Activated T-cell treated with anti-CD3 and anti-CD28 coated beads, Interleukin-2, amount 50 U/mL, for 4 hours (primary cell): ENCODE data around the gene PTPRB. TPM values are rescaled to one million over a fixed set of nuclear protein-coding genes. Genes with fewer than 3 reads are reported as not detected.

ENCODE experiments used
- ATAC-seq, 2 donors: fragments of 200-7000 bp; cut with Tn5 transposase; one replicate each; pipeline ENCODE4 v1.10.0; 2021
- DNase-seq: peaks from one replicate; pipeline ENCODE4 v3.0.0-alpha.2; 2020
- H3K27me3 Mint-ChIP-seq: one replicate; pipeline ENCODE4 v1.8.0; 2021; ENCODE audit warnings: low read depth, mixed read lengths
- H3K36me3 Mint-ChIP-seq: one replicate; pipeline ENCODE4 v1.8.0; 2022; ENCODE audit warnings: mixed read lengths; ENCODE audit not compliant: insufficient read depth
- H3K4me1 Mint-ChIP-seq: one replicate; pipeline ENCODE4 v1.8.0; 2021; ENCODE audit warnings: low read depth, mixed read lengths
- H3K4me3 Mint-ChIP-seq: one replicate; pipeline ENCODE4 v1.8.0; 2021; ENCODE audit warnings: mild to moderate bottlenecking, moderate library complexity, mixed read lengths
- H3K9me3 Mint-ChIP-seq: one replicate; pipeline ENCODE4 v1.8.0; 2021; ENCODE audit warnings: mixed read lengths
- total RNA-seq, 3 donors: library from RNA; stranded (reverse); gene quantifications; one replicate each; pipeline ENCODE4 v1.2.1, GENCODE V29; 2021

The PTPRB gene
- total RNA-seq, 3 donors from 2014 or later: 0.05 to 0.11 (median 0.05) TPM

DNA sequence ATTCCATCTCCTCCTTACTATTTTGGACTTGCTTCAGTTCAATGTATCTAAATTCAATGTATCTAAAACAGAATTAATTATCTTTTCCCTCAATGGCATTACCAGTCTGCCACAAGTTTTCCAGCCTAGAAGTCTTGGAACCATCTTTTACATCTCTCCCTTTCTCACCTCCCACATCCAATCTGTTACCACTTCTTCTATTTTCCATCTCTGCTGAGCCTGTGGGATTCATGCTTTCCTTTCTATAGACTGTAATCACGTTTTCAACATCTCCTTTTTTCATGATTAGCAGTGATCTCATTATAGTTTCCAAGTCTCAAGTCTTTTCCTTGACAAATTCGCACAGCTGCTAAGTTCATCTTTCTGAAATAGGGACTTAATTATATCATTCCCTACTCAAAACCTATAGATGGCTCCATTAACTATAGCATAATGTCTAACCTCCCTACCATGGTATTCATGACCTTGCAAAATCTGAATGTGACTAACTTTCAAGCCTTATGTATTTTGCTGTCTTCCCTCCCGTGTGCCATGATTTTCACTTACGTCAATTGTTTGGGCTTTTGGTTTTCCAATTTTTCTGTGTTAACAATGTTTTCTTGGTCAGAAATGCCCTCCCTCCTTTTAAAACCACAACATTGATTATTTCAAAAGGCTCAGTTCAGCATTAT is 20.5 kb upstream of the PTPRB start:
- Mint-ChIP-seq H3K4me3 (no peak overlapping the region), H3K27me3 (peaks cover 2% of the 10 kb centered on the region), H3K9me3 (no peaks in the 10 kb centered on the region), H3K36me3 (no peaks in the 10 kb centered on the region), H3K4me1 (peaks cover 4% of the 10 kb centered on the region)
- ATAC-seq: no peak
- DNase-seq: no peak

DNA sequence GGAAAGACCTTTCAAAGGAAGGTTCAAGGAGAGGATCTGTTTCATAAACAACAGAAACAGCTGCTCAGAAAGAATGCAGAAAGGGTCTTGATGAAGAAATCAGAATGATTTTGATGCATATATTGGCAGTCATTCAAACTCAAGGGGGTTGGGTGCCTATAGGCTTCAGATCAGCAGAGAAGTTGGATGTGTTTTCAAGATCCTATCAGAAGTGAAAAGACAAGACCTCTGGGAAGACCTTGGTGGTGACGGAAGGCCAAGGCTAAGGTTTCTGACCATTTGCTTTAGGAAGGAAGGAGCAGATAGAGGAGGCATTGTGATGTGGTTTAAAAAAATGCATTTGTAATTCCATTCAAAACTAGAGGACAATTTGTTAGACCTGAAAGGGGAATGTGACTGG is 15.2 kb upstream of the PTPRB start:
- Mint-ChIP-seq H3K27me3 (no peaks in the 10 kb centered on the region), H3K36me3 (no peaks in the 10 kb centered on the region), H3K4me1 (no peaks in the 10 kb centered on the region), H3K4me3 (no peak overlapping the region), H3K9me3 (no peaks in the 10 kb centered on the region)
- DNase-seq (no peak), ATAC-seq (no peak)

DNA sequence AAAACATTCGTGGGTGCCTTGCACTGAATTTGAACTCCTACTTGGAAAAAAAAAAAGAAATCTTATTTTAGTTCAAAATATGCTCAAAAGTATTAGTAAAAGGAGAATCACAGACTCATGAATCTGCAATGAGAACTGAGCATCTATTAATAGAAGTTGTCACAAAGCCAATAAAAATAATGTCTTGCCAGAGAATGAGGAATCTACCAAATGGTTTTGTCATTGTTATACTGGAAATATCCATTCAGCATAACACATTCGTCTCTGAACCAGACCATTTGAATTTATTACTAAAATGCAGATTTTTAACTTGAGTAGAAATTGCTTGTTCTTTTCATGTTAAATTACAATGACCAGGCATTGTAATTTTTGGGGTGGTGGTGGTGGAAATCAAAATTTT is 11.6 kb upstream of the PTPRB start:
- H3K36me3 Mint-ChIP-seq: no peaks in the 10 kb centered on the region
- H3K4me3 Mint-ChIP-seq: no peak overlapping the region
- ATAC-seq: no peak
- no peaks in the 10 kb centered on the region for H3K9me3 Mint-ChIP-seq
- H3K27me3 Mint-ChIP-seq: peaks cover 2% of the 10 kb centered on the region
- DNase-seq: no peak
- peaks cover 3% of the 10 kb centered on the region for H3K4me1 Mint-ChIP-seq

DNA sequence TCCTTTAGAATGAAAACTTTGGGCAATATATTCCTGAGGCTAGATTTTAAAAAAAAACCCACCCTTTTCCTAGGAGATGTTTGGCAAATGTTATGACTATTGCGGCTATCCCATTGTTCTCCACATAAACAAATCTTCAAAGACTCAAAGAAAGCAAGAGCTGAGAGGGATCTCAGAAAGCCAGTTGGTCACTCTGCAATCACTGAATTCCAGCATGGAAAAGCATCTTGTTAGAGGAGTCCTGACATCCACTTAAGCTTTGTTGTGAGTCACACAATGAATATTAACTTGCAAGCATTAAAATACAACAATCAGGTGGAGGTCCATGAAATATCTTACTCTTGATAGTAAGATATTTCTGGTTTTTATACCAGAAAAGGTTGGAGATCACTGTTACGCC is 11.0 kb upstream of the PTPRB start:
- Mint-ChIP-seq H3K4me3 (no peak overlapping the region), H3K36me3 (no peaks in the 10 kb centered on the region), H3K27me3 (peaks cover 4% of the 10 kb centered on the region), H3K9me3 (no peaks in the 10 kb centered on the region), H3K4me1 (peaks cover 3% of the 10 kb centered on the region)
- DNase-seq (no peak), ATAC-seq (no peak)

DNA sequence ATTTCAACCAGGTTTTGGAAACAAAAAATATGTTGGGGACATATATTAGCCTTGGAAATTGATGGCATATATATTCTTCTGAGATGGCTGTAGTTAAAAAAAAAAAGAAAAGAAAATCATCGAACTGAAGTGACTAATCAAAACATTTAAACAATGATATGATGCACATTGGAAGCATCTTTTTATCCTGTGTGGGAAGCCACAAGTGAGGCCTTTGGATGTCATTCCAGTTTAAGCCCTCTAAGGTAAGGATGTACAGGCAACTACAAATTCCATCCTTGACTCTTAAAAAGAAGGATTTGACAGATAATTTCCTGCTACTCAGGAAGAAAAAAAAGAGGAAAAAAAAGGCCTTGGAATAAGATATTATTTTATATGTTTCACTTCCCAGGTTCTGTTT is 9.6 kb upstream of the PTPRB start:
- no peaks in the 10 kb centered on the region for H3K9me3 Mint-ChIP-seq
- H3K36me3 Mint-ChIP-seq: no peaks in the 10 kb centered on the region
- ATAC-seq (no peak), DNase-seq (no peak)
- no peak overlapping the region for H3K4me3 Mint-ChIP-seq
- H3K27me3 Mint-ChIP-seq: peaks cover 6% of the 10 kb centered on the region
- peaks cover 3% of the 10 kb centered on the region for H3K4me1 Mint-ChIP-seq

DNA sequence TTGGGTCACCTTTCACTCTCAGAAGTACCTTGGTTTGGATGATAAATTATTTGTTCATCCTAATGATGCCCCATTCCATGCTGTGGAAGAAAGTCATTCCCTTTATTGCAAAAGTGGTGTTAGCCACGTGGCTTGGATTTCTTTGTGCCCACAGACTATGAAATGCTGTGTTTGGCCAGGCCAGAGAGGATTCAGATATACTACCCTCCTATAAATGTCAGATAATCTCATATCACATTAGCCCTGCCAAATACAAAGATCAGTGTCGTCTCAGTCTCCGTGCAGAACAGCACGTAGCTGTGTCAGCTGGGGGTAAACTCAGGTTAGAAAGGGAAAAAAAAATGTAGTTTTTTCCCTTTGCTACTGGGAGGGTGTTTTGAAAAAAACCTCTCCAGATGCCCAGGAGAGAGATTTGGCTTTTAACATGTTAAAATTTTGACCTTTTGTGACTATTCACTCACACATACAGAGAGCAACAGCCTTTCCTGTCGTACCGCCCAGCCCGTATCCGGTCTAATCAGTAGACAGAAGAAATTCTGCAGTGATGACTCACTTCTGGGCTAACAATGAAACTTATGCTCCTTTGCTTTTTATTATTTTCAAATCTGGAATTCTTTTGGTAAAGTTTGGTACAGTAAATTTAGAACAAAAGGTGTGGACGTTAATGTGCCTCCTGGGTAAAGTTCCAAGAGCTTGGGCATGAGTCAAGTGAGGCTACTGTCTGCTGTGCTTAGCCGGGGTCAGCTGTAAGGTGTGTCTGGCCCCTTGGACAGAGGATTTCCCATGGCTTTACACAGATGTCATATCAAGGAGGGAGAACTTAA is 8.5 kb upstream of the PTPRB start:
- DNase-seq (no peak), ATAC-seq (no peak)
- Mint-ChIP-seq H3K27me3 (peaks cover 6% of the 10 kb centered on the region), H3K4me3 (peak overlapping the region; percentile 16), H3K9me3 (no peaks in the 10 kb centered on the region), H3K36me3 (no peaks in the 10 kb centered on the region), H3K4me1 (peaks cover 3% of the 10 kb centered on the region)

DNA sequence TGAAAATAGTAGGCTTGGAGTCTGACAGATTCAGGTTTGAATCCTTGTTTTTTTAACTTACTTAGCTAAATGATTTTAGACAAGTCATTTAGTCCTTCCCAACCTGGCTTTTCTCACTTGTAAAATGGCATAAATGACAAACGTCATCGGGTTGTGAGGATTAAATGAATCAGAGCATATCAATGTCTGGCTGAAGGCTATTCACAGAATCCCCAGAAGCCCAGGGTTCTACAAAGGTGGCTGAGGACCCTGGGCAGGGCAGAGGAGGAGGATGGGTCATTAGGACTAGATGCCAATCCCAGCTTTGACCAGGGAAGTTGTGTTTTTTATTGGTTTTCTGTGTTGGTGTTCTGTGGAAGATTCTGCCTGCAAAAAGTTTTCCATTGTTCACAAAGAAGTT is 7.6 kb upstream of the PTPRB start:
- DNase-seq (no peak), ATAC-seq (no peak)
- Mint-ChIP-seq H3K27me3 (peaks cover 6% of the 10 kb centered on the region), H3K4me1 (peaks cover 3% of the 10 kb centered on the region), H3K4me3 (no peak overlapping the region), H3K36me3 (no peaks in the 10 kb centered on the region), H3K9me3 (no peaks in the 10 kb centered on the region)

DNA sequence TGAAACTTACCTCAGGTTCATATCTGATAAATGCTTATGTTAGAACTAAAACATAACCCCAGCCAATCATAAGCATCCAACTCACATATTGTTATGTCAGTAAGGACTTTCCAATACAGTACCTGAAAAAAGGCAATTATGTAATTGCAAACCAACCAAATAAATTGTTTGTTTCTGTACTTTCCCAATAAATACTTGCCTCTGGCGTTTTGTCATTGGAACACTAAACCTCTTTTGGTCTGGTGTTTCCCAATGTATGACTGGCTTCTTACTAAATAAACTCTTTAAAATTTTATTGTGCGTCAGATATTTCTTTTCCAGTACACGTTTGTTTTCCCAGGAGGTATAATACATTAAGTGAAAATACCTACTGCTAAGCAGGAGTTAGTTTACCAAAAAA is 6.7 kb upstream of the PTPRB start:
- Mint-ChIP-seq H3K4me3 (no peak overlapping the region), H3K27me3 (peaks cover 6% of the 10 kb centered on the region), H3K9me3 (no peaks in the 10 kb centered on the region), H3K4me1 (peaks cover 3% of the 10 kb centered on the region), H3K36me3 (no peaks in the 10 kb centered on the region)
- ATAC-seq (no peak), DNase-seq (no peak)

DNA sequence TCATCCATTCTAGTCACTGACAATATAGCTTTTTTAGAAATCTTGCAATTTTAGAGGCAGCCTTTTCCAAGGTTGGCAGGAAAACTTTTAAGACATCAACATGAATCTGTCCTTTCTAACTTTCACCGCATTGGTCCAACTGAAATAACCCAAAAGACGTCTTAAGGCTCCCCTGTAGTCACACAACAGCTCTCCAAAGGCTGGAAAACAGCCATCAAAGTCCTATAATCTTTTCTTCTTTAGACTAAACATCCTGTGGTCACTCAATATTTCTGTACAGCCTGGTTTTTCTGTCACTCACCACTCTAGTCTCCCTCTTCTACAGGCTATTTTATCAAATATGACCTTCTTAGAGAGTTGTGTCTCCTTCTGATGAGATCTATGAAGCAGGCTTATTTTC is 4.5 kb upstream of the PTPRB start:
- Mint-ChIP-seq H3K27me3 (peaks cover 6% of the 10 kb centered on the region), H3K36me3 (no peaks in the 10 kb centered on the region), H3K9me3 (no peaks in the 10 kb centered on the region), H3K4me1 (peaks cover 3% of the 10 kb centered on the region), H3K4me3 (no peak overlapping the region)
- DNase-seq (no peak), ATAC-seq (no peak)

DNA sequence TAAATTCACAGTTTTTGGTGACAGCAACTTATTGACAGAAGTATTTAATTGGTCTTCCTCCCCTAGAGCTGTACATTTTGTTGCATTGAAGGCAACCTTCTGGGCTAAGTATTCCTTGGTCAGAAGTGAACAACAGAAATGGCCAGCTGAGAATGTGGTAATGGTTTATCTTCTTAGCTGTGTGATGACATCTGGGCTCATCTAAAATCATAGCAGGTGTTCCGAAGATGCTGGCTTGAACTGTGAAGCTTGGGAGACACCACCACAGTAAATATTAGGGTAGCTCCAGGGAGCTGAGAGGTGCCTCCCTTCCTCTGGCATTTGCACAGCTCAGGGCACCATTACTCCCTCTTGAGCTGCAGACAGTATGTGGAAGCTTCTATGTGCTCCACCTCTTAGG is 3.7 kb upstream of the PTPRB start:
- H3K4me3 Mint-ChIP-seq: no peak overlapping the region
- H3K27me3 Mint-ChIP-seq: peaks cover 6% of the 10 kb centered on the region
- H3K9me3 Mint-ChIP-seq: no peaks in the 10 kb centered on the region
- H3K36me3 Mint-ChIP-seq: no peaks in the 10 kb centered on the region
- peaks cover under 1% of the 10 kb centered on the region for H3K4me1 Mint-ChIP-seq
- DNase-seq (no peak), ATAC-seq (no peak)

DNA sequence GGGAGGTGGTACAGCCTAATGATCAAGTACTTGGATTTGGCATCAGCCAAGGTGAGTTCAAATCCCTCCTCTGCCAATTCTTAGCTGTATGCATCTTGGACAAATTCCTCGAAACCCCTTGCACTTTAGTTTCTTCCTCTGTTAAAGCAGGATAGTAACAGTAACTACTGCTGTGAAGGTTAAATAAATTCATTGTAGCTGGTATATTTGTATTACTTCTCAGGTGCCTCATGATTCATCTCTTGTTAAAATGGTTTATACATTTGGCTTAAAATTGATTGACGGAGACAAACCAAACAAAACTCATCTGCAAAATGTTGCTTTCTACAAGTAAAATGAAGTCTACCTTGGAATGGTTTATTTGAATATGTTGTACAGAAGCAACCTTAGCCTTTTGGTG is 2.3 kb upstream of the PTPRB start:
- peaks cover 8% of the 10 kb centered on the region for H3K27me3 Mint-ChIP-seq
- DNase-seq: no peak
- H3K4me1 Mint-ChIP-seq: no peaks in the 10 kb centered on the region
- no peaks in the 10 kb centered on the region for H3K9me3 Mint-ChIP-seq
- no peaks in the 10 kb centered on the region for H3K36me3 Mint-ChIP-seq
- no peak overlapping the region for H3K4me3 Mint-ChIP-seq
- no peak for ATAC-seq

DNA sequence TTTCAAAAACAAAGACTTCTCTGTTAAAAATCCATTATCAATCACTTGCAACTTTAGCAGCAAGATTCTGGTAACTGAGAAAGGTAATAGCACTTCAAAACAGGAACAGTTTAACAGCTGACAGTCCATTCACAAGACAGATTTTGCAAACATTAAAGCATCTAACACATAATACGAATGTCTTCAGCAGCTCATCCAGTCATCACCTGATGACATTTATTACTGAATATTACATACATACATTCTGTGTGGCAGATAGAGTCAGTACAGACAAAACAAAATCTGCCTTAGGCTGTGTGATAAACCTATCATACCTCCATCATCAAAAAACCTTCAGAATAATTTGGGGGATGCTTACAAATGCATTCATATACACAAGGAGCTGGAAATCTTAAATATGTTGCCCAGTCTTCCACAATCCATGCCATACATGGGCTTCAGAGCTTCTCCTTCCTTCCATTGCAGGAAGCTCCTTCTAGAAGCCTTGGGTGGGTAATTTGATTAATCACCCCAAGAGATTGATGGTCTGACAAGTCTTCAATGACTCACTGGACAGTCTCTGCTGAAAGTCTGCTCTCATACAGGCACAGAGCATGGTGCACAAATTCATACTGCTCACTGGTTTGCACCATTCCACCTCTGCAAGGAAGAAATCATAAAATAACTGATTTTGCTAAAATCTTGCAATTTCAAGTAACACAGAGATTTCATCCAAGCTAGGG is 1.6 kb upstream of the PTPRB start:
- ATAC-seq (no peak), DNase-seq (no peak)
- H3K36me3 Mint-ChIP-seq: no peaks in the 10 kb centered on the region
- no peaks in the 10 kb centered on the region for H3K9me3 Mint-ChIP-seq
- no peaks in the 10 kb centered on the region for H3K4me1 Mint-ChIP-seq
- peaks cover 8% of the 10 kb centered on the region for H3K27me3 Mint-ChIP-seq
- H3K4me3 Mint-ChIP-seq: no peak overlapping the region

DNA sequence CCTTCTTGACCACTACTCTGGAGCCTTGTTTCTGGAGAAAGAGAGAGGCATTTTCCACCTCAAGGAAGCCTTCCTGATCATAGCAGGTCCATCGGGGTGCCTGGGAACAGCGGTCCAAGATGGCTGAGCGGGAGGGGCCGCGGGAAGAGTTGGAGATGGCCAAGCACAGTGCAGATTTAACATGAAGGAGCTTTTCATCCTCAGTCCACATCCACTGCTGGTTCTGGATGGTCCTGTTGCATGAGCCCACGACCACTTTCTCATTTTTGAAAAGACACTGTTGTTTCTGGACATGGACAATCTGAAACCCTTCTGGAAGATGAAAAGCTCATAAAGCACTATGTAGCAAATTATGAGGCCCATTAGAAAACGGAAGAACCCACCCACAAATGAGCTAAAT is 1.5 kb downstream of the PTPRB start:
- Mint-ChIP-seq H3K4me3 (no peak overlapping the region), H3K27me3 (peaks cover 4% of the 10 kb centered on the region), H3K9me3 (no peaks in the 10 kb centered on the region), H3K4me1 (no peaks in the 10 kb centered on the region), H3K36me3 (no peaks in the 10 kb centered on the region)
- DNase-seq: no peak
- no peak for ATAC-seq

DNA sequence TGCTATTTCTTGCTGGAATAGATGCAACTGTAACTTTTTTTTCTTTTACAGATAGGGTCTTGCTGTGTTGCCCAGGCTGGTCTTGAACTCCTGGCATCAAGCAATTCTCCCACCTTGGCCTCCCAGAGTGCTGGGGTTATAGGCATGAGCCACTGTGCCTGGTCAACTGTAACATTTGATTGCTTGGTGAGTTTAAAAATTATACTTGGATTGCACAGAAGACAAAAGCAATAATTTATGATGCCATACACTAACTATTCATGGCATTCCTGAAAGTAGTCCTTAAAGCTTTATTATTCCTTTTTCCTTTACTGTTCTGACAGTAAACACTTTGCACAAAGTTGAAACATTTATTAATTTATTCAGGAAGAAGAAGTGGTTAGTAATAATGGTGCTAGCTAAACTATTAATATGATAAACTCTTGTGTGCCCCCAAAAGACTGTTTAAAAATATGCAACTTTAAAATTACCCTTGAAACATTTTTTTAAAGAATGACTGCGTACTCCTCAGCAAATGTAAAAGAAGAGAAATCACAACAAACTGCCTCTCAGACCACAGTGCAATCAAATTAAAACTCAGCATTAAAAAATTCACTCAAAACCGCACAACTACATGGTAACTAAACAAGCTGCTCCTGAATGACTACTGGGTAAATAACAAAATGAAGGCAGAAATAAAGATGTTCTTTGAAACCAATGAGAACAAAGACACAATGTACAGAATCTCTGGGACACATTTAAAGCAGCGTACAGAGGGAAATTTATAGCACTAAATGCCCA is 8.3 kb downstream of the PTPRB start:
- H3K4me3 Mint-ChIP-seq: no peak overlapping the region
- no peak for ATAC-seq

More for the DNA sequence above, 8.3 kb downstream of the PTPRB start:
- Mint-ChIP-seq H3K9me3 (no peaks in the 10 kb centered on the region), H3K27me3 (peaks cover 8% of the 10 kb centered on the region), H3K4me1 (no peaks in the 10 kb centered on the region), H3K36me3 (no peaks in the 10 kb centered on the region)
- no peak for DNase-seq
